ENCODE data around the gene AVPR2.

The AVPR2 gene

GRCh38 chrX:153952373-153953026, 48.0 kb downstream of the AVPR2 start:
- DNase-seq (ENCODE audit: low read depth in 3 of 3): no peak

GRCh38 chrX:153953342-153953830, 48.9 kb downstream of the AVPR2 start:
- peak in 2 of 3 experiments; percentile 57 to 73 for DNase-seq (ENCODE audit: low read depth in 3 of 3)

GRCh38 chrX:153953892-153954557, 49.6 kb downstream of the AVPR2 start:
- DNase-seq (ENCODE audit: low read depth in 3 of 3): no peak

GRCh38 chrX:153954558-153955227, 50.2 kb downstream of the AVPR2 start:
- DNase-seq (ENCODE audit: low read depth in 3 of 3): no peak

- DNase-seq (ENCODE audit: low read depth in 3 of 3): no peak
These were observed 50.8 kb downstream of the AVPR2 start for GRCh38 chrX:153955228-153955732.

- no peak for DNase-seq (ENCODE audit: low read depth in 3 of 3)
These were observed 51.8 kb downstream of the AVPR2 start for GRCh38 chrX:153956044-153956907.
